H9 (cell line): ENCODE measurements around the gene MACC1. TPM values are rescaled to one million over a fixed set of nuclear protein-coding genes. Genes with fewer than 3 reads are reported as not detected.

Experiments used
- DNase-seq: peaks from one replicate; pipeline ENCODE4 v3.0.0-alpha.2; 2017
- H2AFZ ChIP-seq: one replicate; pipeline ENCODE4 v1.6.1; 2013; ENCODE audit warnings: mild to moderate bottlenecking, low read length, control low read depth, moderate library complexity
- H2AK5ac ChIP-seq: 2 replicates; pipeline ENCODE4 v1.6.1; 2013; ENCODE audit warnings: low read length, control low read depth, mixed read lengths; ENCODE audit not compliant: insufficient read length
- H2BK120ac ChIP-seq: one replicate; pipeline ENCODE4 v1.6.1; 2013; ENCODE audit warnings: low read depth, mild to moderate bottlenecking, low read length, control low read depth, inconsistent platforms; ENCODE audit not compliant: poor library complexity, severe bottlenecking
- H2BK12ac ChIP-seq: 2 replicates; pipeline ENCODE4 v1.6.1; 2013; ENCODE audit warnings: low read length, control low read depth, mixed read lengths, low read depth; ENCODE audit not compliant: insufficient read length
- H2BK15ac ChIP-seq: 2 replicates; pipeline ENCODE4 v1.6.1; 2013; ENCODE audit warnings: low read depth, low read length, control low read depth
- H2BK20ac ChIP-seq: one replicate; pipeline ENCODE4 v1.6.1; 2013; ENCODE audit warnings: low read depth, mild to moderate bottlenecking, low read length, control low read depth, inconsistent platforms; ENCODE audit not compliant: poor library complexity, severe bottlenecking
- H2BK5ac ChIP-seq: 2 replicates; pipeline ENCODE4 v1.6.1; 2013; ENCODE audit warnings: low read length, control low read depth, mixed read lengths; ENCODE audit not compliant: insufficient read length
- H3K14ac ChIP-seq: 2 replicates; pipeline ENCODE4 v1.6.1; 2013; ENCODE audit warnings: low read length, control low read depth; ENCODE audit not compliant: insufficient read depth
- H3K18ac ChIP-seq: 2 replicates; pipeline ENCODE4 v1.6.1; 2013; ENCODE audit warnings: low read depth, mild to moderate bottlenecking, mixed read lengths, low read length, control low read depth; ENCODE audit not compliant: insufficient read length
- H3K23ac ChIP-seq: 2 replicates; pipeline ENCODE4 v1.6.1; 2013; ENCODE audit warnings: low read length, control low read depth, mixed read lengths, low read depth; ENCODE audit not compliant: insufficient read length
- H3K23me2 ChIP-seq: 2 replicates; pipeline ENCODE4 v1.6.1; 2013; ENCODE audit warnings: low read depth, mild to moderate bottlenecking, mixed read lengths, low read length, control low read depth; ENCODE audit not compliant: insufficient read length, poor library complexity, severe bottlenecking
- H3K27ac ChIP-seq: 2 replicates; pipeline ENCODE4 v1.5.1; 2013; ENCODE audit warnings: low read length, control low read depth, mixed read lengths, low read depth; ENCODE audit not compliant: insufficient read length
- H3K27me3 ChIP-seq: 2 replicates; pipeline ENCODE4 v1.6.1; 2013; ENCODE audit warnings: low read length, control low read depth, inconsistent platforms; ENCODE audit not compliant: insufficient read depth
- H3K4ac ChIP-seq: 2 replicates; pipeline ENCODE4 v1.6.1; 2013; ENCODE audit warnings: low read depth, mild to moderate bottlenecking, control low read depth, inconsistent platforms, low read length, moderate library complexity
- H3K4me1 ChIP-seq: 2 replicates; pipeline ENCODE4 v1.6.1; 2013; ENCODE audit warnings: low read length, control low read depth, inconsistent platforms; ENCODE audit not compliant: insufficient read depth
- H3K4me2 ChIP-seq: 2 replicates; pipeline ENCODE4 v1.6.1; 2013; ENCODE audit warnings: low read length, control low read depth, mixed read lengths; ENCODE audit not compliant: insufficient read length, insufficient read depth
- H3K56ac ChIP-seq: 2 replicates; pipeline ENCODE4 v1.6.1; 2013; ENCODE audit warnings: low read depth, mild to moderate bottlenecking, mixed read lengths, low read length, control low read depth; ENCODE audit not compliant: insufficient read length
- H3K79me1 ChIP-seq: 2 replicates; pipeline ENCODE4 v1.6.1; 2013; ENCODE audit warnings: low read depth, mild to moderate bottlenecking, moderate library complexity, low read length, control low read depth, inconsistent platforms; ENCODE audit not compliant: insufficient read depth, poor library complexity, severe bottlenecking
- H3K79me2 ChIP-seq: 2 replicates; pipeline ENCODE4 v1.6.1; 2013; ENCODE audit warnings: low read length, control low read depth, inconsistent platforms; ENCODE audit not compliant: insufficient read depth
- H3K9ac ChIP-seq: 2 replicates; pipeline ENCODE4 v1.6.1; 2013; ENCODE audit warnings: low read length, control low read depth, mixed read lengths; ENCODE audit not compliant: insufficient read length; ENCODE audit errors: extremely low read depth
- H3K9me3 ChIP-seq: one replicate; pipeline ENCODE4 v1.6.1; 2013; ENCODE audit warnings: low read depth, low read length, inconsistent platforms; ENCODE audit not compliant: control insufficient read depth
- H3T11ph ChIP-seq: one replicate; pipeline ENCODE4 v1.6.1; 2013; ENCODE audit warnings: mild to moderate bottlenecking, low read length, control low read depth, inconsistent platforms
- H4K20me1 ChIP-seq: one replicate; pipeline ENCODE4 v1.6.1; 2013; ENCODE audit not compliant: control insufficient read depth, insufficient read length, insufficient read depth
- H4K5ac ChIP-seq: 2 replicates; pipeline ENCODE4 v1.6.1; 2013; ENCODE audit warnings: low read depth, mild to moderate bottlenecking, mixed read lengths, low read length, control low read depth; ENCODE audit not compliant: insufficient read length
- H4K8ac ChIP-seq: replicated peaks from 2 replicates; pipeline ENCODE4 v1.6.1; 2013; ENCODE audit warnings: low read length, control low read depth, mixed read lengths, low read depth; ENCODE audit not compliant: insufficient read length
- H4K91ac ChIP-seq: 2 replicates; pipeline ENCODE4 v1.6.1; 2013; ENCODE audit warnings: low read depth, mild to moderate bottlenecking, moderate library complexity, mixed read lengths, low read length, control low read depth; ENCODE audit not compliant: insufficient read length
- H3K27ac Mint-ChIP-seq, 3 experiments: 2 replicates in 2 of 3; 3 replicates in 1 of 3; pipeline ENCODE4 v1.8.0; 2020 to 2021; ENCODE audit warnings: mixed read lengths in 3 of 3, mild to moderate bottlenecking in 1 of 3, moderate library complexity in 1 of 3
- H3K27me3 Mint-ChIP-seq: 2 replicates; pipeline ENCODE4 v1.8.0; 2021; ENCODE audit warnings: low read depth, mild to moderate bottlenecking, moderate library complexity, mixed read lengths
- H3K36me3 Mint-ChIP-seq, 3 experiments: 2 replicates in 2 of 3; 3 replicates in 1 of 3; pipeline ENCODE4 v1.8.0; 2020 to 2021; ENCODE audit warnings: low read depth in 3 of 3, mixed read lengths in 3 of 3; ENCODE audit not compliant: insufficient read depth in 1 of 3
- H3K4me1 Mint-ChIP-seq, 2 experiments: 2 replicates each; pipeline ENCODE4 v1.8.0; 2020; ENCODE audit warnings: mixed read lengths in 2 of 2
- H3K4me3 Mint-ChIP-seq, 2 experiments: 2 replicates in 1 of 2; 3 replicates in 1 of 2; pipeline ENCODE4 v1.8.0; 2020 to 2021; ENCODE audit warnings: mild to moderate bottlenecking in 2 of 2, mixed read lengths in 2 of 2, moderate library complexity in 1 of 2
- H3K9me3 Mint-ChIP-seq, 2 experiments: 2 replicates in 1 of 2; 3 replicates in 1 of 2; pipeline ENCODE4 v1.8.0; 2020; ENCODE audit warnings: mild to moderate bottlenecking in 2 of 2, mixed read lengths in 2 of 2, moderate library complexity in 1 of 2
- CTCF ChIP-seq: fragments of 200-600 bp; sonication (generic); conservative IDR thresholded peaks from 3 replicates; pipeline ENCODE4 v1.8.0; 2021; ENCODE audit warnings: antibody characterized with exemption, mild to moderate bottlenecking
- WGBS: extraction: QIAGEN DNeasy Blood & Tissue Kit; methylation state at CpG from one replicate; pipeline ENCODE4 v1.1.7; 2013; ENCODE audit warnings: missing lambda C conversion rate, low lambda C conversion rate, mixed read lengths; ENCODE audit not compliant: insufficient read length; ENCODE audit errors: extremely low coverage; 5-methylcytosine and 5-hydroxymethylcytosine counted together
- total RNA-seq: library from RNA; stranded (reverse); gene quantifications from 2 replicates; pipeline ENCODE4 v1.2.1, GENCODE V29; 2021

The MACC1 gene
- total RNA-seq, 1 experiment from 2014 or later, result 11.0 TPM

- no peak overlapping the region for H4K5ac ChIP-seq
- Mint-ChIP-seq H3K36me3 (no peaks in the 10 kb centered on the region), H3K9me3 (no peaks in the 10 kb centered on the region), H3K27me3 (no peaks in the 10 kb centered on the region), H3K4me3 (no peak overlapping the region), H3K27ac (no peak overlapping the region), H3K4me1 (peaks cover 31 to 36% of the 10 kb centered on the region in 2 experiments)
- H2AK5ac ChIP-seq, result no peak overlapping the region
- no peak overlapping the region for H2BK20ac ChIP-seq
- peaks cover 9% of the 10 kb centered on the region; the same call in 1 of the 2 replicates for H3K4me1 ChIP-seq
- H3K9me3 ChIP-seq, result no peaks in the 10 kb centered on the region
- no peak overlapping the region for H4K8ac ChIP-seq
- H2BK12ac ChIP-seq, result no peak overlapping the region
- no peak overlapping the region for H3K23ac ChIP-seq
- no peak overlapping the region for H3K4me2 ChIP-seq
- H3K18ac ChIP-seq, result no peak overlapping the region
- no peak overlapping the region for H3K4ac ChIP-seq
- WGBS, result no CpG with 5 or more reads among the region's 7 CpGs
- DNase-seq, result no peak
- no peak overlapping the region for H2BK120ac ChIP-seq
- no peaks in the 10 kb centered on the region for H4K20me1 ChIP-seq
- H2BK5ac ChIP-seq, result no peak overlapping the region
- no peaks in the 10 kb centered on the region for H3K23me2 ChIP-seq
- H3K27me3 ChIP-seq, result no peaks in the 10 kb centered on the region
- H3T11ph ChIP-seq, result no peak overlapping the region
- no peak overlapping the region for H2AFZ ChIP-seq
- H2BK15ac ChIP-seq, result no peak overlapping the region
- no peak overlapping the region for H4K91ac ChIP-seq
- H3K27ac ChIP-seq, result no peak overlapping the region
- TF ChIP-seq CTCF, result no peak
- no peak overlapping the region for H3K14ac ChIP-seq
- no peaks in the 10 kb centered on the region for H3K79me2 ChIP-seq
- no peak overlapping the region for H3K9ac ChIP-seq
- H3K56ac ChIP-seq, result no peak overlapping the region
- H3K79me1 ChIP-seq, result no peaks in the 10 kb centered on the region
Observed at GRCh38 chr7:20222219-20222828, 5.1 kb upstream of the MACC1 start.
